ENCODE measurements around the gene FRS2.

GRCh38 chr12:69598174-69598753 lies 128.1 kb downstream of the FRS2 start:
- TF ChIP-seq POLR2A (IDR thresholded peaks at IDR 0.05): no peak
- no peak for TF ChIP-seq CTCF (IDR thresholded peaks at IDR 0.05)
